ENCODE data around the gene REXO5.

The REXO5 gene

DNA sequence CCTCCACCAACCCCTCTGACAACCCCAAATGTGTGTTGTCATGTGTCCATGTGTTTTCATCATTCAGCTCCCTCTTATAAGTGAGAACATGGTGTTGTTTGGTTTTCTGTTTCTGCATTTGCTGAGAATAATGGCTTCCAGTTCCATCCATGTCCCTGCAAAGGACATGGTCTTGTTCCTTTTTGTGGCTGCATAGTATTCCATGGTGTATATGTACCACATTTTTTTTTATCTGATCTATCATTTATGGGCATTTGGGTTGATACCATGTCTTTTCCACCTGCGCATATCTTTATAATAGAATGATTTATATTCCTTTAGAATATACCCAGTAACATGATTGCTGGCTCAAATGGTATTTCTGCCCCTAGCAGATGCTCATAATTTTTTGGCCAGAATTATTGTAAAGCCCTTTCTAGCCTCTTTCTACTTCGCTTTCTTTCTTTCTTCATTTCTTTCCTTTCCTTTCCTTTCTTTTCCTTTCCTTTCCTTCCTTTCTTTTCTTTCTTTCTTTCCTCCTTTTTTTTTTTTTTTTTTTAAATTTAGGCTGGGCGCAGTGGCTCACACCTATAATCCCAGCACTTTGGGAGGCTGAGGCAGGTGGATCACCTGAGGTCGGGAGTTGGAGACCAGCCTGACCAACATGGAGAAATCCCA, 12.7 kb downstream of the REXO5 start:
- DNase-seq (ENCODE audit: low read depth): no peak
- TF ChIP-seq, protein P1, sequence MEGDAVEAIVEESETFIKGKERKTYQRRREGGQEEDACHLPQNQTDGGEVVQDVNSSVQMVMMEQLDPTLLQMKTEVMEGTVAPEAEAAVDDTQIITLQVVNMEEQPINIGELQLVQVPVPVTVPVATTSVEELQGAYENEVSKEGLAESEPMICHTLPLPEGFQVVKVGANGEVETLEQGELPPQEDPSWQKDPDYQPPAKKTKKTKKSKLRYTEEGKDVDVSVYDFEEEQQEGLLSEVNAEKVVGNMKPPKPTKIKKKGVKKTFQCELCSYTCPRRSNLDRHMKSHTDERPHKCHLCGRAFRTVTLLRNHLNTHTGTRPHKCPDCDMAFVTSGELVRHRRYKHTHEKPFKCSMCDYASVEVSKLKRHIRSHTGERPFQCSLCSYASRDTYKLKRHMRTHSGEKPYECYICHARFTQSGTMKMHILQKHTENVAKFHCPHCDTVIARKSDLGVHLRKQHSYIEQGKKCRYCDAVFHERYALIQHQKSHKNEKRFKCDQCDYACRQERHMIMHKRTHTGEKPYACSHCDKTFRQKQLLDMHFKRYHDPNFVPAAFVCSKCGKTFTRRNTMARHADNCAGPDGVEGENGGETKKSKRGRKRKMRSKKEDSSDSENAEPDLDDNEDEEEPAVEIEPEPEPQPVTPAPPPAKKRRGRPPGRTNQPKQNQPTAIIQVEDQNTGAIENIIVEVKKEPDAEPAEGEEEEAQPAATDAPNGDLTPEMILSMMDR (conservative IDR thresholded peaks at IDR 0.05; ENCODE audit: low read length): no peak
- no peak overlapping the region for H3K4me3 ChIP-seq (ENCODE audit: low read length)

DNA sequence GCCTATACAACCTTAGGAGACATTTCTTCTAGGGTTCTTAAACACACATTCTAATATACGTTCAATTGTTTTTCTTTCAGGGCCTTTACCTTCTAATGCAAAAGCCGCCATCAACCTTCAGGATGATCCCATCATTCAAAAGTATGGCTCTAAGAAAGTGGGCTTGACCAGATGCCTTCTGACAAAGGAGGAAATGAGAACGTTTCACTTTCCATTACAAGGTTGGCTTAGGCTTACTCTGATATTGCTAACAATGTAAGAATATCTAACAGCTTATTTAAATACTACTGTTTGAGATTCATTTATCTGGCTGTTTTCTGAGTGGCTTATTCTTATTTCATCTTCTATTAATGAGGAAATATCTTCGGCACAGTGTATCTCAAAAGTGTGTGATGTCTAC, 15.4 kb downstream of the REXO5 start:
- H3K4me3 ChIP-seq (ENCODE audit: low read length): no peak overlapping the region
- TF ChIP-seq, protein P1 (conservative IDR thresholded peaks at IDR 0.05; ENCODE audit: low read length): no peak
- no peak for DNase-seq (ENCODE audit: low read depth)

DNA sequence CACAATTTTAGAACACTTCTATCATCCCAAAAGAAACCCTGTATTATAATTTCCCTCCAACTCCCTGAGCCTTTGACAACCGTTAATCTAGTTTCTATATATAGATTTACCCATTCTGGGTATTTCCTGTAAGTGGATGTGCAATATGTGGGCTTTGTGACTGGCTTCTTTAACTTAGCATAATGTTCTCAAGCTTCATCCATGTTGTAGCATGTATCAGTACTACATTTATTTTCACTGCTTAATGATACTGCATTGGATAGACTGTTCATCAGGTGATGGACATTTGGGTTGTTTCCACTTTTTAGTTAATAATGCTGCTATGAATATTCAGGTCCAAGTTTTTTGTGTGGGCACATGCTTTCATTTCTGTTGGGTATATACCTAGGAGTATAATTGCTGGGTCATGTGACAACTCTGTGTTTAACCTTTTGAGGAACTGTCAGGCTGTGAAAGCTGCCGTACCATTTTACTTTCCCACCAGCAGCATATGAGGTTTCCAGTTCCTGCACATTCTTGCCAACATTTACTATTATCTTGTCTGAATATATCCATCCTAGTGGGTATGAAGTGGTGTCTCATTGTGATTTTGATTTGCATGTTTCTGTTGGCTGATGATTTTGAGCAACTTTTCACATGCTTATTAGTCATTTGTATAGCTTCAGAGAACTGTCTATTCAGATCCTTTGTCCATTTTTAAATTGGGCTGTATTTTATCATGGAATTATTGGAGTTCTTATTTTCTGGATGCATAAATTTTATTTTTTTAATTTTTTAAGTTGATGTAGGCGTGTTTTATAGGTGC, 16.4 kb downstream of the REXO5 start:
- no peak for DNase-seq (ENCODE audit: low read depth)
- TF ChIP-seq, protein P1 (conservative IDR thresholded peaks at IDR 0.05; ENCODE audit: low read length): no peak

DNA sequence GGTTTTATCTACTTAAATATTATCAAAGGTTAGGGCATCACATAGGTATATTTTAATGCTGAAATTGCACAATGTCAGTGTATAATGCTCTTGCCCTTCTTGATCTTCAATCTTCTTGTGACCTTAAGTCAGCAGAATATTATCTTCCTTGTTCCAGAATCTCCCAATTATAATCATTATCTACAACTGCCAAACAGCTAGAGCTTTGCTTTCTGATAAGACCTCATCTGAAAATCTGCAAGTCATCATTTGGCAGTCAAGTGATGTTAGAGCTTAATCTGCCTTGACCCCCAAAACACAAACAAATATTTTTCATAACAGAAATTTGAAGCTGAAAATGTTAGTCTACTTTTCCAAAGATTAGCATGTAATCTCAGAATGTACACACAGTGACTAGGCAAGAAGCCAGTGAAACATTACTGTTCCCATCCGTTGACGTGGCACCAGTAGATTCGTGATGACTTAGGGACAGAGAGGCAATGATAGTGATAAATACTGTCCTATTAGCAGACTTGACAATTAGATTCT, 19.8 kb downstream of the REXO5 start:
- TF ChIP-seq, protein P1 (conservative IDR thresholded peaks at IDR 0.05; ENCODE audit: low read length): no peak
- H3K4me3 ChIP-seq (ENCODE audit: low read length): no peak overlapping the region
- no peak for DNase-seq (ENCODE audit: low read depth)

More for the DNA sequence above, 16.4 kb downstream of the REXO5 start:
- no peak overlapping the region for H3K4me3 ChIP-seq (ENCODE audit: low read length)

DNA sequence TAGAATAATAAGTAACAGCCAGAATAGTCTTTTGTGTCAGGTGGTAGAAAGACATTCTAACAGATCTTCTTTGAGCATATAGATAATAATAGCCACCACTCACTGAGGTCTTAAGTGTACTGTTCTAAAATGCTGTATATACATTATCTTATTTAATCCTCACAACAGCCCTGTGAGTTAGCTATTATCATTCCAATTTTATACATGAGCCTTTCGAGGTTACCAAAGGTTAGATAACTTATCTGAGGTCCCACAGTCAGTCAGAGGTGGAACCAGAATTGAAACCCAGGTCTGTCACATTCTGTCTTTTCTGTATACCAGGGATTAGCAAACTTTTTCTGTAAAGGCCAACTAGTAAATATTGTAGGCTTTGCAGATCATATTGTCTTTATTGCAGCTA, 23.2 kb downstream of the REXO5 start:
- no peak for DNase-seq (ENCODE audit: low read depth)
- no peak overlapping the region for H3K4me3 ChIP-seq (ENCODE audit: low read length)
- TF ChIP-seq, protein P1 (conservative IDR thresholded peaks at IDR 0.05; ENCODE audit: low read length): no peak

DNA sequence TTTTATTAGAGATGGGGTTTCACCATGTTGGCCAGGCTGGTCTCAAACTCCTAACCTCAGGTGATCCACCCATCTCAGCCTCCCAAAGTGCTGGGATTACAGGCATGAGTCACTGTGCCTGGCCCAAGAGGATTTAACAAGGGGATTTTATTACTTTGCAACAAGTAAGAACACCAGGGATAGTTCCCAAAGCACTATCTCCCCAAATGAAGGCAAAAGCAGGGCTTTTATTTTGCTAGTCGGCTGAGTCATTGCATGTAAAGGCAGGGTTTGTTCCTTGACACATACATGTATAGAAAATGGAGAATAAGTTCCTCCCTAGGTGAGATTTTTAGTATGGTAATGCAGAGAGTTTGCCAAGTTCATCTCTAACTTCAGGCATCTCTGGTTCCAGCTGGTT, 24.0 kb downstream of the REXO5 start:
- no peak overlapping the region for H3K4me3 ChIP-seq (ENCODE audit: low read length)
- DNase-seq (ENCODE audit: low read depth): no peak
- TF ChIP-seq, protein P1 (conservative IDR thresholded peaks at IDR 0.05; ENCODE audit: low read length): no peak
